ENCODE data around the gene NAT8.

DNA sequence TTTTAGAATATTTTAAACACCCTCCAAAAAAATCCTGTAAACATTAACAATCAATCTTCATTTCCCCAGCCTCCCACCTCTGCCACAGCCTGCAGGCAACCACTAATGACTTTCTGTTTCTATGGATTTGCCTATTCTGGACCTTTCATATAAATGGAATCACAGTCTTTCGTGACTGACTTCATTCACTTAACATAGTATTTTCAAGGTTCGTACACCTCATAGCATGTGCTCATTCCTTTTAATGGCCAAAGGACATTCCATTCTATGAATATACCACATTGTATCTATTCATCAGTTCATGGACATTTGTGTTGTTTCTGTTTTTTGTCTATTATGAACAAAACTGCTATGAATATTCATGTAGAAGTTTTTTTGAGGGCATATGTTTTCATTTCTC lies 48.5 kb downstream of the NAT8 start:
- no peak for TF ChIP-seq POLR2A (IDR thresholded peaks at IDR 0.05)
- TF ChIP-seq, protein P1, sequence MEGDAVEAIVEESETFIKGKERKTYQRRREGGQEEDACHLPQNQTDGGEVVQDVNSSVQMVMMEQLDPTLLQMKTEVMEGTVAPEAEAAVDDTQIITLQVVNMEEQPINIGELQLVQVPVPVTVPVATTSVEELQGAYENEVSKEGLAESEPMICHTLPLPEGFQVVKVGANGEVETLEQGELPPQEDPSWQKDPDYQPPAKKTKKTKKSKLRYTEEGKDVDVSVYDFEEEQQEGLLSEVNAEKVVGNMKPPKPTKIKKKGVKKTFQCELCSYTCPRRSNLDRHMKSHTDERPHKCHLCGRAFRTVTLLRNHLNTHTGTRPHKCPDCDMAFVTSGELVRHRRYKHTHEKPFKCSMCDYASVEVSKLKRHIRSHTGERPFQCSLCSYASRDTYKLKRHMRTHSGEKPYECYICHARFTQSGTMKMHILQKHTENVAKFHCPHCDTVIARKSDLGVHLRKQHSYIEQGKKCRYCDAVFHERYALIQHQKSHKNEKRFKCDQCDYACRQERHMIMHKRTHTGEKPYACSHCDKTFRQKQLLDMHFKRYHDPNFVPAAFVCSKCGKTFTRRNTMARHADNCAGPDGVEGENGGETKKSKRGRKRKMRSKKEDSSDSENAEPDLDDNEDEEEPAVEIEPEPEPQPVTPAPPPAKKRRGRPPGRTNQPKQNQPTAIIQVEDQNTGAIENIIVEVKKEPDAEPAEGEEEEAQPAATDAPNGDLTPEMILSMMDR (IDR thresholded peaks at IDR 0.05 in 4 of 5, conservative IDR thresholded peaks at IDR 0.05 in 1 of 5) = no peak

All from gastrocnemius medialis (tissue), 4 donors.